Osteoblast (primary cell): ENCODE data around the gene CPT1B. TPM values are rescaled to one million over a fixed set of nuclear protein-coding genes. Genes with fewer than 3 reads are reported as not detected.

Source experiments
- DNase-seq: peaks from one replicate; pipeline ENCODE4 v3.0.0; 2011; ENCODE audit warnings: low spot score, mixed read lengths; ENCODE audit not compliant: insufficient read length; ENCODE audit errors: missing footprints
- H2AFZ ChIP-seq: 2 replicates; pipeline ENCODE4 v1.6.0; 2011; ENCODE audit warnings: mild to moderate bottlenecking, low read length
- H3K27ac ChIP-seq: 2 replicates; pipeline ENCODE4 v1.5.1; 2011; ENCODE audit warnings: mild to moderate bottlenecking, low read depth, low read length, moderate library complexity
- H3K27me3 ChIP-seq: 2 replicates; pipeline ENCODE4 v1.6.0; 2012; ENCODE audit warnings: mild to moderate bottlenecking, control low read depth, inconsistent platforms, low read length, moderate library complexity; ENCODE audit not compliant: insufficient read depth
- H3K36me3 ChIP-seq: 2 replicates; pipeline ENCODE4 v1.5.1; 2011; ENCODE audit warnings: mild to moderate bottlenecking, low read length, control low read depth, moderate library complexity; ENCODE audit not compliant: insufficient read depth
- H3K4me1 ChIP-seq: 2 replicates; pipeline ENCODE4 v1.5.1; 2011; ENCODE audit warnings: mild to moderate bottlenecking, low read length, control low read depth, moderate library complexity; ENCODE audit not compliant: insufficient read depth
- H3K4me2 ChIP-seq: 2 replicates; pipeline ENCODE4 v1.6.0; 2011; ENCODE audit warnings: mild to moderate bottlenecking, low read length; ENCODE audit not compliant: insufficient read depth
- H3K4me3 ChIP-seq: fragments of 200-600 bp; sonication (generic); 3 replicates; pipeline ENCODE4 v1.5.1; 2012; ENCODE audit warnings: mild to moderate bottlenecking, low read length, inconsistent platforms; ENCODE audit not compliant: insufficient read depth
- H3K79me2 ChIP-seq: 2 replicates; pipeline ENCODE4 v1.6.0; 2012; ENCODE audit warnings: mild to moderate bottlenecking, low read length, control low read depth, inconsistent platforms; ENCODE audit not compliant: insufficient read depth
- H3K9me3 ChIP-seq: 2 replicates; pipeline ENCODE4 v1.5.1; 2011; ENCODE audit warnings: low read depth, low read length, control low read depth
- H4K20me1 ChIP-seq: 2 replicates; pipeline ENCODE4 v1.6.0; 2012; ENCODE audit warnings: mild to moderate bottlenecking, low read length, control low read depth; ENCODE audit not compliant: insufficient read depth
- total RNA-seq: library from RNA; depleted of rRNA; stranded (reverse); fragments of >200 nt; gene quantifications from 2 replicates; pipeline ENCODE4 v1.2.3, GENCODE V29; 2012
- TF ChIP-seq, protein P1 (sequence below): IDR thresholded peaks from 2 replicates; pipeline ENCODE4 v1.5.1; 2011; ENCODE audit warnings: mild to moderate bottlenecking, low read depth, low read length, moderate library complexity; ENCODE audit errors: extremely low read depth

Gene CPT1B
- total RNA-seq, result 1.8 and 2.1 TPM in 2 replicates

DNA sequence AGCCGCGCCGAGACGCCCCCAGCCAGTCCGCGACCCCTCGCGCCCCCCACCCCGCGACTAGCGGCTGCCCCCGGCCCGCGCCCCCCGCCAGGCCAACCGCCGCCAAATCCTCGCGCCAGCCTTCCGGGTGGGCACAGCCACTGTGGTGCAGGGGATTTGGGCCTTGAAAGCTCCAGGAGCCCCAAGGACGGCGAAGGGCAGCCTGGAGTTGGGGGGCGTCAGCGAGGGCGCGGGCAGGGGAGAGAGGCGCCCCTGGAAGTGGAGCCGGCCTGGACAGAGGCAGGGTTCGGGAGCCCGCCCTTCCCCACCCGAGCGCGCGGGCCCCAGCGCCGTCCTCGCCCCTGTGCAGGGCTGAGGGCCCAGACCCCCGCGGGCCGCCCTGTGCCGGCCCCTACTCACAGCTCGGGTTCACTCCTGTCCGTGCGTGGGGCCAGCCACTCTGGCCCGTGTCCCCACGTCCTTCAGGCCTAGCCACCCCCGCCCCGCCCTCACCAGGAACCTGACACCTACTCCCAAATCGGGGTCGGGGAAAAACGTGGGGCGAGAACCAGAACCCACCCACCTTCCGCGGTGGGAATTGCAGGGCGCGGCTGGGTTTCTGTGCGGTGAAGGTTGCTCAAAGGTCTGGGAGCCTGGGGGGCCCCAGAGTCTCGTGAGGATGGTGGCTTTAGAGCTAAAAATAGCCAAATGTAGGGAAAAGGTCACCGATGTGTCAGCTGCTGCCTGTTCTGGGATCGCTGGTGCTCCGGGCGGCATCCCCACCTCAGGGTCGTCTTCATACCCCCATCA, at the start of gene CPT1B:
Gene CPT1B (minus strand): TSS at position 441 of the 789 bp plus-strand sequence. CDS start 512 bp downstream, outside the sequence.
- peak; percentile 96 for DNase-seq
- peak within 1 kb of the TSS; percentile 55 for H3K4me2 ChIP-seq
- H2AFZ ChIP-seq, result no peak within 1 kb of the TSS

DNA sequence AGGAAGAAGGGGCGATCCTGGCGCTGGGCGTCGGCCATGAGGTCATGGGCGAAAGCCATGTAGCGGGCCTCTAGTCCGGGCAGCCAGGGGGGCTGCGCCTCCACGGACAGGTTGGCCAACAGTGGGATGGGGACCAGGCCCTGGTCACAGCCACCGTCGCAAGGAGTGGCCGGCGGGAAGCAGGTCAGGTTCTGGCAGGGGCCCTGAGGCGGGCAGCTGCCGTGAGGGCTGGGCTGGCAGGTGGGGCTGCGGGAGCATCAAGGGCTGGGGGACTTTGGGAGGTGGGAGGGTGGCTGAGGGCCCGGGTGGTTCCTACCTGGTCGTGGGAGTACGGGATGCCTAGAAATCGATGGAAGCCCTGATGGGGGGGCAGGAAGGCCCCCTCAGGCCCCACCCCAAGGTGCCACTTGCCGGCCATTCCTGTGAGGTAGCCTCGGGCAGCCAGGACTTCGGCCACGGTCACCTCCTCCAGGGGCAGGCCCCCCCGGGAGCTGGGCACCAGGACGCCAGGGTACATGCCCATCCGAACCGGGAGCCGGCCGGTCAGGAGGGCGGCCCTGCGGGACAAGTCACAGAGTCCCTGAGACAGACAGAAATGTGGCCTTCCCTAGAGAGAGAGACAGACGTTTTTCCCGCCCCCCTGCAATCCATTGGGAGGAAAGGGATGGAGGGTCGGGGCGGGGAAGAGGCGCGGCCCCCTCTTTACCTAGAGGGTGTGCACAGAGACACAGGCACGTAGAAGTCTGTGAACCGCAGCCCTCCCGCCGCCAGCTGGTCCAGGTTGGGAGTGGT, 48.8 kb upstream of the CPT1B start:
- H3K4me3 ChIP-seq, result peak overlapping the region; percentile 91
- H3K9me3 ChIP-seq, result no peaks in the 10 kb centered on the region
- no peak overlapping the region for H3K27ac ChIP-seq
- no peaks in the 10 kb centered on the region for H3K27me3 ChIP-seq
- peaks cover 3% of the 10 kb centered on the region for H4K20me1 ChIP-seq
- peak overlapping the region; percentile 94 for H3K4me2 ChIP-seq
- H3K79me2 ChIP-seq, result peaks cover 5% of the 10 kb centered on the region
- peak overlapping the region; percentile 87 for H2AFZ ChIP-seq
- DNase-seq, result peak; percentile 56
- TF ChIP-seq, protein P1, sequence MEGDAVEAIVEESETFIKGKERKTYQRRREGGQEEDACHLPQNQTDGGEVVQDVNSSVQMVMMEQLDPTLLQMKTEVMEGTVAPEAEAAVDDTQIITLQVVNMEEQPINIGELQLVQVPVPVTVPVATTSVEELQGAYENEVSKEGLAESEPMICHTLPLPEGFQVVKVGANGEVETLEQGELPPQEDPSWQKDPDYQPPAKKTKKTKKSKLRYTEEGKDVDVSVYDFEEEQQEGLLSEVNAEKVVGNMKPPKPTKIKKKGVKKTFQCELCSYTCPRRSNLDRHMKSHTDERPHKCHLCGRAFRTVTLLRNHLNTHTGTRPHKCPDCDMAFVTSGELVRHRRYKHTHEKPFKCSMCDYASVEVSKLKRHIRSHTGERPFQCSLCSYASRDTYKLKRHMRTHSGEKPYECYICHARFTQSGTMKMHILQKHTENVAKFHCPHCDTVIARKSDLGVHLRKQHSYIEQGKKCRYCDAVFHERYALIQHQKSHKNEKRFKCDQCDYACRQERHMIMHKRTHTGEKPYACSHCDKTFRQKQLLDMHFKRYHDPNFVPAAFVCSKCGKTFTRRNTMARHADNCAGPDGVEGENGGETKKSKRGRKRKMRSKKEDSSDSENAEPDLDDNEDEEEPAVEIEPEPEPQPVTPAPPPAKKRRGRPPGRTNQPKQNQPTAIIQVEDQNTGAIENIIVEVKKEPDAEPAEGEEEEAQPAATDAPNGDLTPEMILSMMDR, result no peak
- no peaks in the 10 kb centered on the region for H3K36me3 ChIP-seq
- peaks cover 10% of the 10 kb centered on the region for H3K4me1 ChIP-seq

More for the DNA sequence above, at the start of gene CPT1B:
- peak within 1 kb of the TSS; percentile 55 for H3K4me3 ChIP-seq
- no peaks in the 10 kb centered on the region for H3K9me3 ChIP-seq
- no peak within 1 kb of the TSS for H3K27ac ChIP-seq
- H3K79me2 ChIP-seq, result peaks cover 8% of the 10 kb centered on the region
- H3K36me3 ChIP-seq, result peaks cover 7% of the 10 kb centered on the region
- peaks cover 18% of the 10 kb centered on the region for H3K4me1 ChIP-seq
- H4K20me1 ChIP-seq, result no peaks in the 10 kb centered on the region
- TF ChIP-seq, protein P1, result no peak
- H3K27me3 ChIP-seq, result no peaks in the 10 kb centered on the region

DNA sequence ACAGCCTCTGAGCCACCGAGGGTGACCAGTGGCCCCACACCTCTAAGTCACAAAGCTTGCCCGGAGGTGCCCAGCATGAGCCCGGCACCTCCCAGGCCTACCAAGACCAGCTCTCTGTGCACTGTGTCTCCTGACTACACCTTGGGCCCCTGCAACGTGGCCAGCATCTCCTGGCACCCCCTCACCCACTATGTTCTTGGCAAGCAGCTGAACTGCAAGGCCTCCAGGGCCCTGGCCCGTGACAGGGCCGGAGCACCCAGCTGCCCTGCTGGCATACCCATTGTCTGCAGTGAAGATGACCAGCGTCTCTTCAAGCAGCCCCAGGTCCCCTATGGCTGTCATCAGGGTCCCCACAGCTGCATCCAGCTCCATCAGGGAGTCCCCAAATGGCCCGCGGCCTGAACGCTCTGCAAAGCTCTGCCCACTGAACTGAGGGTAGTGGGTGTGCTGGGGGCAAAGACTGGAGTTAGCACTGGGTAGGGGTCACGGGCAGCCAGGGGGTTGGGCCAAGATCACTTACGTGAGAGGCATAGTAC, 48.2 kb upstream of the CPT1B start:
- DNase-seq, result no peak
- Histone ChIP-seq H3K4me3 (no peak overlapping the region), H4K20me1 (peaks cover 3% of the 10 kb centered on the region), H3K27ac (no peak overlapping the region), H3K9me3 (no peaks in the 10 kb centered on the region), H2AFZ (no peak overlapping the region), H3K36me3 (no peaks in the 10 kb centered on the region), H3K4me2 (no peak overlapping the region), H3K79me2 (peaks cover 5% of the 10 kb centered on the region), H3K27me3 (peaks cover 5% of the 10 kb centered on the region), H3K4me1 (peaks cover 14% of the 10 kb centered on the region)
- TF ChIP-seq, protein P1, result no peak
